Eye (tissue), 1 donor: ENCODE data around the gene NPC1L1.

Source experiments
- DNase-seq: peaks from one replicate; pipeline ENCODE4 v3.0.0-alpha.2; 2015

The NPC1L1 gene

GRCh38 chr7:44497155-44498027 lies 43.7 kb downstream of the NPC1L1 start:
- no peak for DNase-seq

GRCh38 chr7:44496385-44496784 lies 44.7 kb downstream of the NPC1L1 start:
- DNase-seq: no peak

GRCh38 chr7:44494960-44495359 lies 46.2 kb downstream of the NPC1L1 start:
- no peak for DNase-seq

GRCh38 chr7:44491229-44491628 lies 49.9 kb downstream of the NPC1L1 start:
- no peak for DNase-seq

GRCh38 chr7:44490351-44491200 lies 50.6 kb downstream of the NPC1L1 start, which contains the start of gene NUDCD3:
Gene NUDCD3 (minus strand): TSS chr7:44490658. CDS start chr7:44490600, 58 bp downstream.
- DNase-seq: peak; percentile 97

GRCh38 chr7:44489955-44490350 lies 51.2 kb downstream of the NPC1L1 start:
- no peak for DNase-seq

GRCh38 chr7:44488955-44489354 lies 52.2 kb downstream of the NPC1L1 start:
- DNase-seq: no peak

GRCh38 chr7:44486693-44487092 lies 54.4 kb downstream of the NPC1L1 start:
- DNase-seq: no peak

- DNase-seq: no peak
Measured at GRCh38 chr7:44486001-44486400, 55.1 kb downstream of the NPC1L1 start.

- no peak for DNase-seq
Measured at GRCh38 chr7:44484482-44485313, 56.4 kb downstream of the NPC1L1 start.

GRCh38 chr7:44482502-44483485 lies 58.3 kb downstream of the NPC1L1 start:
- peak; percentile 14 for DNase-seq

- no peak for DNase-seq
Measured at GRCh38 chr7:44477938-44478337, 63.2 kb downstream of the NPC1L1 start.

GRCh38 chr7:44477063-44477830 lies 63.9 kb downstream of the NPC1L1 start:
- DNase-seq: peak; percentile 87

GRCh38 chr7:44476313-44476712 lies 64.8 kb downstream of the NPC1L1 start:
- DNase-seq: no peak

GRCh38 chr7:44473295-44473694 lies 67.8 kb downstream of the NPC1L1 start:
- DNase-seq: no peak

- DNase-seq: no peak
Measured at GRCh38 chr7:44472843-44473242, 68.3 kb downstream of the NPC1L1 start.

- no peak for DNase-seq
Measured at GRCh38 chr7:44471850-44472249, 69.3 kb downstream of the NPC1L1 start.

- DNase-seq: no peak
Measured at GRCh38 chr7:44471436-44471835, 69.7 kb downstream of the NPC1L1 start.

GRCh38 chr7:44470628-44471245 lies 70.4 kb downstream of the NPC1L1 start:
- no peak for DNase-seq

- DNase-seq: no peak
Measured at GRCh38 chr7:44470135-44470479, 71.0 kb downstream of the NPC1L1 start.
